Stimulated activated CD4-positive, alpha-beta T cell treated with anti-CD3 and anti-CD28 coated beads, Interleukin-12 subunit alpha, Interleukin-12 subunit beta, amount 100 ng/mL, for 24 hours (primary cell): ENCODE results near the gene HOXD3.

Experiments
- DNase-seq, 2 experiments: peaks; one replicate each; pipeline ENCODE4 v3.0.0-alpha.2; 2020; ENCODE audit warnings: low read depth in 2 of 2

HOXD3 gene

GRCh38 chr2:176212276-176212675, 55.2 kb downstream of the HOXD3 start:
- no peak for DNase-seq

DNA sequence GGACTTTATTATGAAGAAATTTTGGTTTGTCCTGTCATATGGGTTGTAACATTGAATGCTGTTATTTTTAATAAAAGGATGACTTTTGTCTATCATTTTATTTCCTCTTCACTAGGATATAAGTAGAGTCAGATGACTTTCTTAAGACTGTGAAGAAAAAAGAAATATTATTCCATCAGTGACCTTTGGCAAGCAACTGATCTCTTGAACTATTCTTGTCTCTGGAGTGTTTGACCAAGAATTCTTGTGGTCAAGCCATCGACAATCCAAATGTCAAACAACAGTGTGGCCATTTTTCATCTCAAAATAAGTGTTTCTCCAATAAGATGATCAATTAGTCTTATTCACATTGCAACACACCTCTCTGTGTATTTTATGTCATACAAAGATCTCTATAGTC, 56.3 kb downstream of the HOXD3 start:
- DNase-seq = no peak
